Measurements from ENCODE around the gene CHRNA4.

Gene CHRNA4

DNA sequence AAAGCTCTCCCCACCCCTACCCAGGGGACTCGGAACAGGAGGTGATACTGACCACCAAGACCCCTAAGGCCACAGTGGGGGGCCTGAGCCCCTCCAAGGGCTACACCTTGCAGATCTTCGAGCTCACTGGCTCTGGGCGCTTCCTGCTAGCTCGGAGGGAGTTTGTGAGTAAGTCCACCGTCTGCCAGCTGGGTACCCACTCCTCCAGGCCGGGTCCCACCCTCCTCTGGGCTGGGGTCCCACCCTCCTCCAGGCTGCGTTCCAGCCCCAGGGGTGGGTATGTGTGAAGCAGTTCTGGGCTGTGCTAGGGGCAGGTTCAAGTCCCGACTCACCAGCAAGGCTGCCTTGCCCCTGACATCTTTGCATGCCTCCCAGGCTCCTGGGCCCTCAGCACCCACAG is 55.8 kb downstream of the CHRNA4 start:
- no peak overlapping the region for H3K4me3 ChIP-seq (ENCODE audit: low read depth, low read length)
- no peak for DNase-seq (ENCODE audit: low read depth)
- TF ChIP-seq POLR2A (IDR thresholded peaks at IDR 0.05; ENCODE audit: extremely low read depth, insufficient read length) (no peak), CTCF (IDR thresholded peaks at IDR 0.05; ENCODE audit: low read depth, low read length) (no peak), MYC (IDR thresholded peaks at IDR 0.05; ENCODE audit: low read depth, low read length) (no peak), MAX (IDR thresholded peaks at IDR 0.05; ENCODE audit: low read depth, low read length) (no peak)

- DNase-seq (ENCODE audit: low read depth): no peak
- H3K4me3 ChIP-seq (ENCODE audit: low read depth, low read length): no peak overlapping the region
- no peak for TF ChIP-seq MYC (IDR thresholded peaks at IDR 0.05; ENCODE audit: low read depth, low read length)
- TF ChIP-seq POLR2A (IDR thresholded peaks at IDR 0.05; ENCODE audit: extremely low read depth, insufficient read length): no peak
- TF ChIP-seq CTCF (IDR thresholded peaks at IDR 0.05; ENCODE audit: low read depth, low read length): no peak
- TF ChIP-seq MAX (IDR thresholded peaks at IDR 0.05; ENCODE audit: low read depth, low read length): no peak
Observed at GRCh38 chr20:63303095-63303666, 58.0 kb downstream of the CHRNA4 start.

GRCh38 chr20:63301671-63302070 is 59.5 kb downstream of the CHRNA4 start:
- no peak for DNase-seq (ENCODE audit: low read depth)
- no peak overlapping the region for H3K4me3 ChIP-seq (ENCODE audit: low read depth, low read length)
- no peak for TF ChIP-seq MAX (IDR thresholded peaks at IDR 0.05; ENCODE audit: low read depth, low read length)
- no peak for TF ChIP-seq CTCF (IDR thresholded peaks at IDR 0.05; ENCODE audit: low read depth, low read length)
- TF ChIP-seq MYC (IDR thresholded peaks at IDR 0.05; ENCODE audit: low read depth, low read length): no peak
- TF ChIP-seq POLR2A (IDR thresholded peaks at IDR 0.05; ENCODE audit: extremely low read depth, insufficient read length): no peak

DNA sequence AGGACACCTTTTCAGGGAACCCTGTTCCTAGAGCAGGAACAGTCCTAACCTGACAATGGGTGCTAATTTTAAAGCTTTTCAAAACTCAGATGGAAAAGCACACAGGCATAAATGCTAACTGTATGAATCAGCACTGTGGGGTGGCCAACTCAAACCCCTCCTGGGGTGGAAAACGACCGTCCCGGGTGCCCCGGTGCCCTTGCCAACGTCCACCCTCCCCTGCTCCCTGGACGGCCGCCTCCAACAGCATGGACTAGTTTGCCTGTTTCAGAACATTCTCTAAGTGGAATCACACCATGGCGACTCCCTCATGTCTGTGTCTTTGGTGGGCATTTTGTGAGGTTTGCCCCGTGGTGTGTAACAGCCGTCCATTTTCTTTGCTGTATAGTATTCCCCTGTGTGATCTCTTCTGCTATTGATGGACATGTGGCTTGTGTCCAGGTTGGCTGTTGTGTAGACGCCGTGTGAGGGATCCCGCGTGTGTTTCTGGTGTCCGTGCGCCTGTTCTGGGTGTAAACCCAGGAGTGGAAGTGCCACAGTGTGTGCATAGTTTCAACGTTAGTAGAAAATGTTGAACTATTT is 62.3 kb downstream of the CHRNA4 start:
- no peak for DNase-seq (ENCODE audit: low read depth)
- TF ChIP-seq MYC (IDR thresholded peaks at IDR 0.05; ENCODE audit: low read depth, low read length) (no peak), CTCF (IDR thresholded peaks at IDR 0.05; ENCODE audit: low read depth, low read length) (no peak), POLR2A (IDR thresholded peaks at IDR 0.05; ENCODE audit: extremely low read depth, insufficient read length) (no peak), MAX (IDR thresholded peaks at IDR 0.05; ENCODE audit: low read depth, low read length) (no peak)
- H3K4me3 ChIP-seq (ENCODE audit: low read depth, low read length): no peak overlapping the region

DNA sequence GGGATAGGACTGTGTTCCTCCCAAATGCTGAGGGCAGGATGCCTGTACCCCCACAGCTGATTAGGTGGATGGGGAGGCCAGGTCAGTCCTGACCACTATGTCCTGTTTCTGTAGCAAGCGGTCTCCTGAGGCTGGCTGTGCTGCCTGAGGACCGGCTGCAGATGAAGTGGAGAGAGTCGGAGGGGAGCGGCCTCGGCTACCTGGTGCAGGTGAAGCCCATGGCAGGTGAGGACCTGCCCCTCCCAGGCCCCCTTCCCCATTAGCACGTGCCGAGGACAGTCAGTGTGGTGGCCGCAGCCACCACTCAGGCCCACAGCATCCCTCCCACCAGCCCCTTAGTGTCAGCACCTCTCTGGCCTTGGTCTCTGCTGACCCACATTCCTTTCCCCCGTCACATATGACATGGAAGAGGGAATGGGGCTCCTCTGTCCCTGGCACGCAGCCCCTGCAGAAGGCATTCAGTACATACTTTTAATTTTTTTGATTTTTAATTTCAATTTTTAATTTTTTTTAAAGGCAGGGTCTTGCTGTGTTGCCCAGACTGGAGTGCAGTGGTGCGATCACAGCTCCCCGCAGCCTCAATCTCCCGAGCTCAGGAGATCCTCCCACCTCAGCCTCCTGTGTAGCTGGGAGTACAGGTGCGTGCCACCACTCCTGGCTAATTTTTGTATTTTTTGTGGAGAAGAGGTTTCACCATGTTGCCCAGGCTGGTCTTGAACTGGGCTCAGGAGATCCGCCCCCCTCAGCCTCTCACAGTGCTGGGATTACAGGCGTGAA is 63.2 kb downstream of the CHRNA4 start:
- DNase-seq (ENCODE audit: low read depth): no peak
- no peak overlapping the region for H3K4me3 ChIP-seq (ENCODE audit: low read depth, low read length)
- TF ChIP-seq POLR2A (IDR thresholded peaks at IDR 0.05; ENCODE audit: extremely low read depth, insufficient read length): no peak
- TF ChIP-seq MAX (IDR thresholded peaks at IDR 0.05; ENCODE audit: low read depth, low read length): no peak
- TF ChIP-seq CTCF (IDR thresholded peaks at IDR 0.05; ENCODE audit: low read depth, low read length): no peak
- no peak for TF ChIP-seq MYC (IDR thresholded peaks at IDR 0.05; ENCODE audit: low read depth, low read length)
